ENCODE data around the gene OR5AP2.
"Not testable (repeated sequence)": the region's sequence is repeated elsewhere in the genome, so short reads cannot be mapped to it uniquely, and the experiment has no call there.

Gene OR5AP2

GRCh38 chr11:56642339-56642738, at the start of gene OR5AP2:
TSS of gene OR5AP2 (minus strand) at chr11:56642439. CDS start at chr11:56642439, 0 bp downstream.
- no peak for DNase-seq (ENCODE audit: low read depth, low spot score)

- DNase-seq (ENCODE audit: low read depth, low spot score): not testable (repeated sequence)
Measured at GRCh38 chr11:56691179-56691578, 48.9 kb upstream of the OR5AP2 start.

- no peak for DNase-seq (ENCODE audit: low read depth, low spot score)
Measured at GRCh38 chr11:56688554-56689100, 46.4 kb upstream of the OR5AP2 start.

- DNase-seq (ENCODE audit: low read depth, low spot score): no peak
Measured at GRCh38 chr11:56670984-56671383, 28.7 kb upstream of the OR5AP2 start.

- DNase-seq (ENCODE audit: low read depth, low spot score): no peak
Measured at GRCh38 chr11:56663386-56663785, 21.1 kb upstream of the OR5AP2 start, which contains the start of gene OR5AR1. TSS of gene OR5AR1 (plus strand) at chr11:56663686. CDS start at chr11:56663686, 0 bp downstream.

GRCh38 chr11:56659755-56660154, 17.5 kb upstream of the OR5AP2 start:
- DNase-seq (ENCODE audit: low read depth, low spot score): no peak

GRCh38 chr11:56637500-56637899, 4.7 kb downstream of the OR5AP2 start:
- DNase-seq (ENCODE audit: low read depth, low spot score): no peak

GRCh38 chr11:56636861-56637260, 5.4 kb downstream of the OR5AP2 start:
- DNase-seq (ENCODE audit: low read depth, low spot score): no peak

GRCh38 chr11:56632329-56632728, 9.9 kb downstream of the OR5AP2 start:
- DNase-seq (ENCODE audit: low read depth, low spot score): no peak

- no peak for DNase-seq (ENCODE audit: low read depth, low spot score)
Measured at GRCh38 chr11:56625946-56626345, 16.3 kb downstream of the OR5AP2 start.

- no peak for DNase-seq (ENCODE audit: low read depth, low spot score)
Measured at GRCh38 chr11:56624661-56625110, 17.6 kb downstream of the OR5AP2 start.

- DNase-seq (ENCODE audit: low read depth, low spot score): no peak
Measured at GRCh38 chr11:56611174-56611573, 31.1 kb downstream of the OR5AP2 start.

- DNase-seq (ENCODE audit: low read depth, low spot score): not testable (repeated sequence)
Measured at GRCh38 chr11:56592088-56592717, 50.0 kb downstream of the OR5AP2 start.

All from activated naive CD8-positive, alpha-beta T cell treated with anti-CD3 and anti-CD28 coated beads, Interleukin-2, amount 50 U/mL, for 16 hours (primary cell).